Fibroblast of the aortic adventitia (primary cell): ENCODE results near the gene SLA2. TPM values are rescaled to one million over a fixed set of nuclear protein-coding genes. Genes with fewer than 3 reads are reported as not detected.
"Not testable (repeated sequence)": the region's sequence is repeated elsewhere in the genome, so short reads cannot be mapped to it uniquely, and the experiment has no call there.

ENCODE experiments used
- DNase-seq: peaks from one replicate; pipeline ENCODE4 v3.0.0-alpha.2; 2010; ENCODE audit warnings: low read depth
- H3K4me3 ChIP-seq: 2 replicates; pipeline ENCODE4 v1.5.1; 2011; ENCODE audit warnings: low read depth, mild to moderate bottlenecking, control low read depth, low read length, moderate library complexity
- total RNA-seq: library from RNA; depleted of rRNA; stranded (reverse); fragments of >200 nt; gene quantifications from 2 replicates; pipeline ENCODE4 v1.2.3, GENCODE V29; 2012; ENCODE audit warnings: low replicate concordance
- TF ChIP-seq, protein P1 (sequence below): IDR thresholded peaks from 2 replicates; pipeline ENCODE4 v1.5.1; 2011; ENCODE audit warnings: mild to moderate bottlenecking, low read length, control low read depth, inconsistent platforms; ENCODE audit not compliant: insufficient read depth

The SLA2 gene, protein sequence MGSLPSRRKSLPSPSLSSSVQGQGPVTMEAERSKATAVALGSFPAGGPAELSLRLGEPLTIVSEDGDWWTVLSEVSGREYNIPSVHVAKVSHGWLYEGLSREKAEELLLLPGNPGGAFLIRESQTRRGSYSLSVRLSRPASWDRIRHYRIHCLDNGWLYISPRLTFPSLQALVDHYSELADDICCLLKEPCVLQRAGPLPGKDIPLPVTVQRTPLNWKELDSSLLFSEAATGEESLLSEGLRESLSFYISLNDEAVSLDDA
- total RNA-seq, result not detected in 2 replicates

DNA sequence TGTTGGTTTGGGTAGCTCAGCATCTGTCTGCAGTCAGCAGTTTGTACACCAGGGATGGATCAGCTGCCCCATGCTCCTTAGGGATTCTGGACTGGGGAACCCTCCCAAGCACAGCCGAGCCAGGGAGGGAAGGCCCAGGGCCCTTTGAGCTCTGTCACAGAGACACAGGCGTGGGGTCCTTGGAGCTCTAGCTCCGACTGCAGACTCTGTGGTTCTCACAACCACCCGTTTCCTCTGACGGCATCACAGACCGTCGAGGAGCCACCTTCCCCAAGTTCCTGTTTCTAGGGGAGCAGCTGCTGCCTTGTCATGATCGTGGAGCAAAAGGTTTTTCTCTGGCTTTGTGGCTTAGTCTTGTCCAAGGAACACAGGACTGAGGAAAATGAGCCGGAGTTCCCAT lies at the start of gene SLA2:
Gene SLA2 (minus strand): TSS at position 199 of the 400 bp plus-strand sequence. CDS start 4,861 bp downstream, outside the sequence.
- TF ChIP-seq, protein P1, sequence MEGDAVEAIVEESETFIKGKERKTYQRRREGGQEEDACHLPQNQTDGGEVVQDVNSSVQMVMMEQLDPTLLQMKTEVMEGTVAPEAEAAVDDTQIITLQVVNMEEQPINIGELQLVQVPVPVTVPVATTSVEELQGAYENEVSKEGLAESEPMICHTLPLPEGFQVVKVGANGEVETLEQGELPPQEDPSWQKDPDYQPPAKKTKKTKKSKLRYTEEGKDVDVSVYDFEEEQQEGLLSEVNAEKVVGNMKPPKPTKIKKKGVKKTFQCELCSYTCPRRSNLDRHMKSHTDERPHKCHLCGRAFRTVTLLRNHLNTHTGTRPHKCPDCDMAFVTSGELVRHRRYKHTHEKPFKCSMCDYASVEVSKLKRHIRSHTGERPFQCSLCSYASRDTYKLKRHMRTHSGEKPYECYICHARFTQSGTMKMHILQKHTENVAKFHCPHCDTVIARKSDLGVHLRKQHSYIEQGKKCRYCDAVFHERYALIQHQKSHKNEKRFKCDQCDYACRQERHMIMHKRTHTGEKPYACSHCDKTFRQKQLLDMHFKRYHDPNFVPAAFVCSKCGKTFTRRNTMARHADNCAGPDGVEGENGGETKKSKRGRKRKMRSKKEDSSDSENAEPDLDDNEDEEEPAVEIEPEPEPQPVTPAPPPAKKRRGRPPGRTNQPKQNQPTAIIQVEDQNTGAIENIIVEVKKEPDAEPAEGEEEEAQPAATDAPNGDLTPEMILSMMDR, result no peak
- no peak within 1 kb of the TSS for H3K4me3 ChIP-seq
- DNase-seq, result no peak

DNA sequence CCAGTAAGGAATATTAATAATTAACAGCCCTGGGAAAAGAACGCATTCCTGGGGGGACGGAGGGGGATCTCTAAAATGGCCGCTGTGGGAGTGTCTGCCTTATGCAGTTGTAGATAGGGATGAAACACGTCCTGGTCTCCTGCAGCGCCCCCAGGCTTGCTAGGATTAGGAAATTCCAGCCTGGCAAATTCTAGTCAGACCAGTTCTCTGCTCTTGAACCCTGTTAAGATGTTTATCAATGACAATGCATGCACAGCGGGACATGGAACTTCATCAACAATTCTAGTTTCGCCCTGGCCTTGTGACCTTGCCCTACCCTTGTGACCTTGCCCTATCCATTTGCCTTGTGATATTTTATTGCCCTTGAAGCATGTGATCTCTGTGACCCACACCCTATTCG lies 49.5 kb upstream of the SLA2 start:
- H3K4me3 ChIP-seq, result not testable (repeated sequence)

DNA sequence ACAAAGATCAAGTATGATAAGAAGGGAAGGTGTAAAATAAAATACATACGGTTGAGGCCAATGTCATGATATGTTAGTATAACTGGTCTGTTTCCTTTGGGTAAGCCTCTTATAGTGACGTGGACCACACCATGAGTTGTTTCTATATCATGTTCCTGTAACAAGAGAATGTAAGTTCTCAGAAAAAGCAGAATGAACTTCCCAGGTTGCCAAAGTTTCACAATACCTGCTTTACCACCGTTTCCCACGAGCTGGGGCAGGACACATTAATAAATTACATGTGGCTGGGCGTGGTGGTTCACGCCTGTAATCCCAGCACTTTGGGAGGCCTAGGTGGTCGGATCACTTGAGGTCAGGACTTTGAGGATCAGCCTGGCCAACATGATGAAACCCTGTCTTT lies 42.6 kb upstream of the SLA2 start:
- TF ChIP-seq, protein P1, result no peak
- H3K4me3 ChIP-seq, result no peak overlapping the region
- no peak for DNase-seq

More for the DNA sequence above, 49.5 kb upstream of the SLA2 start:
- DNase-seq, result not testable (repeated sequence)

DNA sequence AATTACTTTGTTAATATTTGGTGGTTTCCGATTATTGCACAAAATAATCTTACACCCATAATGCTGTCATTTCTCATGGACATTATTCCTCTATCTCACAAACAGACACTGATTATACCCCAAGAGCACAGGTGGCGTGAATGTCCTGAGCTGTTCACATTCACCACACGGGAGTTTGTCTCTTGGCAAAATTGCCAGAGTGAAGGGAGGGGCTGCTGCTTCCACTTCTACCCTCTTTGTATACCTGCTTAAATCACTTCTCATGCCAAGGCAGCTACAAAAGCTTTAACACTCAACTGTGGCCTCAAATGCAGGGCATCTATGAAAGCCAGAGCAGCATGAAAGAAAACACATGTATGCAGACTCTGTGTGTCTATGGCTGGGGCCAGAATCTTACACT lies 41.9 kb upstream of the SLA2 start:
- TF ChIP-seq, protein P1, result no peak
- H3K4me3 ChIP-seq, result no peak overlapping the region
- no peak for DNase-seq

DNA sequence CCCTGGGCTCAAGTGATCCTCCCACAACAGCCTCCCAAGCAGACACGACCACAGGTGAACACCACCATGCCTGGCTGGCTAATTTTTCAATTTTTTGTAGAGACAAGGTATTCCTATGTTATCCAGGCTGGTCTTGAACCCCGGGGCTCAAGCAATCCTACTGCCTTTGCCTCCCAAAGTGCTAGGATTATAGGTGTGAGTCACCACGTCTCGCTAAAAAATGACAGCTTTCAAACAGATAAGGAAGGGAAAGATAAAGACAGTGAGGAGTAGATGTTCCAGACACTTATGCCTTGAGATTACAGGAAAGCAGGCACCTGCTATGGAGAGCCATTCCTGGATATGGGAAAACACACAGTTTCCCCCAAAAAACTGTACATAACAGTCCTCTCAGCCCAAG lies 40.9 kb upstream of the SLA2 start:
- TF ChIP-seq, protein P1, result no peak
- DNase-seq, result no peak

DNA sequence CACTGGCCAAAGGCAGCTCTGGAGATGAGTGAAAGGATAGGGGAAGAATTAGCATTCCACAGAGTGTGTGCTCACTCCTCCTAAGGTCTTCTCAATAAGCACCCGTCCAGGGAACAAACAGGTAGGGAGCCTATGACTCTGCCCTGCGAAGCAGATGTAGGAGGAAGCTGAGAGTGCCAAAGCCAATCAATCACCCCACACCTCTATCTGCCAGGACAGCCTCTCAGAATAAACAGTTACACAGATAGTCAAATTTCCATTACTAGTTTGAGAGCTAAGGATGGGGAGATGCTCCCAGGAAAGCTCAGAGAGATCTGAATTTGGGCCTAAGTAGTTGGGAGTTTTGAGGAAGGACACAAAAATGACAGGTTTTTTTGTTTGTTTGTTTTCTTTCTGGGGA lies 40.5 kb upstream of the SLA2 start:
- DNase-seq, result no peak

More for the DNA sequence above, 40.9 kb upstream of the SLA2 start:
- no peak overlapping the region for H3K4me3 ChIP-seq

DNA sequence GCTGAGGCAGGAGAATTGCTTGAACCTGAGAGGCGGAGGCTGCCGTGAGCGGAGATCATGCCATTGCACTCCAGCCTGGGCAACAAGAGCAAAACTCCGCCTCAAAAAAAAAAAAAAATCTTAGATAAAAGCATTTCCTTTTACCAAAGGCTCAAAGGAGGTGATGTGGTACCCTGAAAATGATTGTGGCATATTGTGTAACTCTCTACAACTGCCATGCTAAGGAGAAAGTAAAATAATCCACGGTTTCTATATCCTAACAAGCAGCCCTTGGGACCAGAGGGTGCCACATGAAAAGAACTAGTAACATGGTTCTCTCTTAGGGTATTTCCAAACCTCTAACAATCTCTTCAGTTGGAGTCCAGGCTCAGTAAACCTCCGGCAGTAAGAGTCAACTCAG lies 38.8 kb upstream of the SLA2 start:
- TF ChIP-seq, protein P1, result no peak
- DNase-seq, result no peak
- no peak overlapping the region for H3K4me3 ChIP-seq

More for the DNA sequence above, 40.5 kb upstream of the SLA2 start:
- TF ChIP-seq, protein P1, result no peak
- no peak overlapping the region for H3K4me3 ChIP-seq
